D721Med (cell line): ENCODE results near the gene NEO1.
"Not testable (repeated sequence)": the region's sequence is repeated elsewhere in the genome, so short reads cannot be mapped to it uniquely, and the experiment has no call there.

Source experiments
- DNase-seq: peaks from one replicate; pipeline ENCODE4 v3.0.0; 2011; ENCODE audit warnings: low spot score; ENCODE audit not compliant: insufficient read length
- FAIRE-seq: peaks from 2 replicates; lab custom pipeline; 2011; peaks lifted over from hg19 to GRCh38; lab: Jason Lieb, UNC
- CTCF ChIP-seq: IDR thresholded peaks from 2 replicates; pipeline ENCODE4 v1.5.1; 2012; ENCODE audit warnings: mild to moderate bottlenecking, control low read depth; ENCODE audit not compliant: insufficient read depth; ENCODE audit errors: missing control alignments

NEO1 gene

GRCh38 chr15:73296609-73297353, 244.5 kb downstream of the NEO1 start:
- no peak for TF ChIP-seq CTCF
- FAIRE-seq (no peak), DNase-seq (no peak)

GRCh38 chr15:73298522-73299245, 246.4 kb downstream of the NEO1 start:
- FAIRE-seq, result no peak
- no peak for DNase-seq
- TF ChIP-seq CTCF, result no peak

- DNase-seq, FAIRE-seq: not testable (repeated sequence)
These were observed 248.0 kb downstream of the NEO1 start for GRCh38 chr15:73300286-73300685.

- no peak for DNase-seq
- no peak for FAIRE-seq
- TF ChIP-seq CTCF, result no peak
These were observed 251.4 kb downstream of the NEO1 start for GRCh38 chr15:73303636-73304035.

GRCh38 chr15:73305331-73306211, 253.3 kb downstream of the NEO1 start:
- DNase-seq (peak; percentile 57), FAIRE-seq (no peak)
- peak; percentile 64 for TF ChIP-seq CTCF

- no peak for DNase-seq
- FAIRE-seq, result no peak
- TF ChIP-seq CTCF, result no peak
These were observed 256.0 kb downstream of the NEO1 start for GRCh38 chr15:73308305-73308704.

- TF ChIP-seq CTCF, result no peak
- FAIRE-seq, result no peak
- no peak for DNase-seq
These were observed 261.6 kb downstream of the NEO1 start for GRCh38 chr15:73313861-73314260.
